ENCODE results near the gene SQSTM1.

- TF ChIP-seq CTCF (IDR thresholded peaks at IDR 0.05) = no peak
- no peak for TF ChIP-seq EZH2 (IDR thresholded peaks at IDR 0.05)
Observed at GRCh38 chr5:179778591-179778990, 42.1 kb upstream of the SQSTM1 start.

Measured in neural progenitor cell (in vitro differentiated cells).